PC-3 (cell line): ENCODE results near the gene SIGLEC15. TPM values are rescaled to one million over a fixed set of nuclear protein-coding genes. Genes with fewer than 3 reads are reported as not detected.

Source experiments
- ATAC-seq: fragments of 200-7000 bp; cut with Tn5 transposase; 2 replicates; pipeline ENCODE4 v1.9.1; 2020; ENCODE audit warnings: mild to moderate bottlenecking, moderate library complexity
- BruUV-seq: library from RNA; stranded (reverse); fragments of 400-500 nt; replicated peaks from 2 replicates; lab custom pipeline; 2021; lab: Mats Ljungman, UMichigan
- CTCF ChIA-PET: fragments of 300-600 bp; sonication (Branson Sonifier 250); formaldehyde crosslinking; loops from one replicate; lab custom pipeline; 2022; ENCODE audit warnings: antibody characterized with exemption; lab: Charles Lee
- POLR2A ChIA-PET: fragments of 300-600 bp; sonication (Branson Sonifier 250); formaldehyde crosslinking; loops from one replicate; lab custom pipeline; 2022; ENCODE audit warnings: antibody characterized with exemption; ENCODE audit not compliant: unreplicated experiment; lab: Charles Lee
- DNase-seq: peaks from one replicate; pipeline ENCODE4 v3.0.0-alpha.2; 2015
- H2AFZ ChIP-seq: fragments of 300-600 bp; sonication (generic); 2 replicates; pipeline ENCODE4 v1.6.0; 2016; ENCODE audit warnings: antibody characterized with exemption, low read length
- H3F3A ChIP-seq: fragments of 300-600 bp; sonication (generic); one replicate; pipeline ENCODE4 v1.6.0; 2017; ENCODE audit warnings: antibody characterized with exemption, low read length, control low read depth, mild to moderate bottlenecking; ENCODE audit not compliant: unreplicated experiment
- H3K27ac ChIP-seq: fragments of 300-600 bp; sonication (generic); 2 replicates; pipeline ENCODE4 v1.5.1; 2016; ENCODE audit warnings: mild to moderate bottlenecking, low read length
- H3K27me3 ChIP-seq: fragments of 300-600 bp; sonication (generic); 2 replicates; pipeline ENCODE4 v1.6.1; 2016; ENCODE audit warnings: low read length, mixed read lengths
- H3K36me3 ChIP-seq: fragments of 300-600 bp; sonication (generic); 2 replicates; pipeline ENCODE4 v1.6.1; 2016; ENCODE audit warnings: low read depth, mixed run types, low read length, mixed read lengths
- H3K4me1 ChIP-seq: fragments of 300-600 bp; sonication (generic); 2 replicates; pipeline ENCODE4 v1.5.1; 2016; ENCODE audit warnings: low read length; ENCODE audit not compliant: insufficient read depth
- H3K4me2 ChIP-seq: fragments of 300-600 bp; sonication (generic); 2 replicates; pipeline ENCODE4 v1.6.0; 2016; ENCODE audit warnings: low read length
- H3K4me3 ChIP-seq: fragments of 300-600 bp; sonication (generic); 2 replicates; pipeline ENCODE4 v1.5.1; 2016; ENCODE audit warnings: mild to moderate bottlenecking, low read length, mixed read lengths
- H3K79me2 ChIP-seq: fragments of 300-600 bp; sonication (generic); 2 replicates; pipeline ENCODE4 v1.6.1; 2017; ENCODE audit warnings: low read length, mixed read lengths
- H3K9ac ChIP-seq: fragments of 300-600 bp; sonication (generic); 2 replicates; pipeline ENCODE4 v1.6.0; 2016; ENCODE audit warnings: mild to moderate bottlenecking, low read length
- H3K9me2 ChIP-seq: fragments of 300-600 bp; sonication (generic); replicated peaks from 2 replicates; pipeline ENCODE4 v1.6.1; 2016; ENCODE audit warnings: mixed run types, low read length, mixed read lengths
- H3K9me3 ChIP-seq: fragments of 300-600 bp; sonication (generic); 2 replicates; pipeline ENCODE4 v1.6.1; 2016; ENCODE audit warnings: low read length, mixed read lengths
- H4K20me1 ChIP-seq: fragments of 300-600 bp; sonication (generic); 2 replicates; pipeline ENCODE4 v1.6.1; 2016; ENCODE audit warnings: low read length, mixed read lengths
- CTCF ChIP-seq: fragments of 300-600 bp; sonication (generic); conservative IDR thresholded peaks from 2 replicates; pipeline ENCODE4 v1.5.1; 2017; ENCODE audit warnings: antibody characterized with exemption, low read depth, mild to moderate bottlenecking, low read length
- EZH2 ChIP-seq: fragments of 300-600 bp; sonication (generic); IDR thresholded peaks from one replicate; pipeline ENCODE4 v1.6.1; 2017; ENCODE audit warnings: antibody characterized with exemption, mild to moderate bottlenecking, low read length; ENCODE audit not compliant: unreplicated experiment
- EZH2phosphoT487 ChIP-seq: fragments of 300-600 bp; sonication (generic); IDR thresholded peaks from 2 replicates; pipeline ENCODE4 v1.6.1; 2018; ENCODE audit warnings: mild to moderate bottlenecking, antibody characterized with exemption, low read length, borderline replicate concordance
- intact Hi-C: fragments of 100-400 bp; cut with micrococcal nuclease; formaldehyde crosslinking; loops from 2 replicates; pipeline ENCODE4 v1.9.0; 2023
- total RNA-seq: library from RNA; depleted of rRNA; stranded (reverse); fragments of >200 nt; gene quantifications from 2 replicates; pipeline ENCODE4 v1.2.3, GENCODE V29; 2014

SIGLEC15 gene
- total RNA-seq, 1 experiment from 2014 or later = 2.0 TPM

- Histone ChIP-seq H3K4me3 (no peak overlapping the region), H3K4me2 (no peak overlapping the region), H3K79me2 (no peaks in the 10 kb centered on the region), H3K9me3 (no peaks in the 10 kb centered on the region), H4K20me1 (no peaks in the 10 kb centered on the region), H3K9ac (no peak overlapping the region), H3K4me1 (peaks cover 7% of the 10 kb centered on the region; the same call in 1 of the 2 replicates), H3K36me3 (no peaks in the 10 kb centered on the region), H2AFZ (no peak overlapping the region), H3K27me3 (no peaks in the 10 kb centered on the region), H3K27ac (no peak overlapping the region), H3K9me2 (no peaks in the 10 kb centered on the region), H3F3A (no peaks in the 10 kb centered on the region)
- no peak for ATAC-seq
- TF ChIP-seq EZH2phosphoT487 (no peak), EZH2 (no peak), CTCF (no peak)
- POLR2A ChIA-PET = no interaction called here
- no peak for DNase-seq
- BruUV-seq = no TSS peak
- intact Hi-C loops = no loop called here
- CTCF ChIA-PET = no interaction called here
Measured at GRCh38 chr18:45836242-45837205, 11.0 kb downstream of the SIGLEC15 start.

GRCh38 chr18:45837283-45838070 is 12.0 kb downstream of the SIGLEC15 start:
- H3K36me3 ChIP-seq = no peaks in the 10 kb centered on the region
- no peaks in the 10 kb centered on the region for H3K79me2 ChIP-seq
- TF ChIP-seq EZH2phosphoT487 (no peak), CTCF (no peak), EZH2 (no peak)
- H4K20me1 ChIP-seq = no peaks in the 10 kb centered on the region
- no peak overlapping the region for H3K4me2 ChIP-seq
- H3K4me1 ChIP-seq = peaks cover 7% of the 10 kb centered on the region; the same call in 1 of the 2 replicates
- no peak overlapping the region for H3K9ac ChIP-seq
- no peaks in the 10 kb centered on the region for H3K9me2 ChIP-seq
- H3F3A ChIP-seq = no peaks in the 10 kb centered on the region
- H3K27me3 ChIP-seq = no peaks in the 10 kb centered on the region
- CTCF ChIA-PET = no interaction called here
- POLR2A ChIA-PET = no interaction called here
- H2AFZ ChIP-seq = no peak overlapping the region
- ATAC-seq = no peak
- H3K27ac ChIP-seq = no peak overlapping the region
- no peak for DNase-seq
- BruUV-seq = no TSS peak
- H3K4me3 ChIP-seq = no peak overlapping the region
- H3K9me3 ChIP-seq = no peaks in the 10 kb centered on the region
- intact Hi-C loops = loop anchor here (2.0 kb wide), 1 partner anchor 35 kb away; no protein-coding TSS in a partner anchor
